Suppressor macrophage (primary cell): Measurements from ENCODE around the gene MYBPC3.

ENCODE experiments used
- DNase-seq, 4 experiments: peaks; one replicate each; pipeline ENCODE4 v3.0.0-alpha.2; 2020 to 2022

Gene MYBPC3

DNA sequence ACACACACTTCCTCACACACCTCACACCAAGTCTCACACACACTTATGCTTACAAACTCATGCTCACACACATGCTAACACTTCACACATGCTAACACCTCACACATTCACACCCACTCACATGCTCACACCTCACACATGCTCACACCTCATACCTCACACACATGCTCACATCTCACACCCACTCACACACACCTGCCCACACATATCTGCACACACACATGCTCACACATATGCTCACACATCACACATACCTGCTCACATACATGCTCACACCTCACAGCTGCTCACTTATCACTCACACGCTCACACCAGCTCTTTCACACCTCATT, 4.5 kb upstream of the MYBPC3 start:
- no peak for DNase-seq

DNA sequence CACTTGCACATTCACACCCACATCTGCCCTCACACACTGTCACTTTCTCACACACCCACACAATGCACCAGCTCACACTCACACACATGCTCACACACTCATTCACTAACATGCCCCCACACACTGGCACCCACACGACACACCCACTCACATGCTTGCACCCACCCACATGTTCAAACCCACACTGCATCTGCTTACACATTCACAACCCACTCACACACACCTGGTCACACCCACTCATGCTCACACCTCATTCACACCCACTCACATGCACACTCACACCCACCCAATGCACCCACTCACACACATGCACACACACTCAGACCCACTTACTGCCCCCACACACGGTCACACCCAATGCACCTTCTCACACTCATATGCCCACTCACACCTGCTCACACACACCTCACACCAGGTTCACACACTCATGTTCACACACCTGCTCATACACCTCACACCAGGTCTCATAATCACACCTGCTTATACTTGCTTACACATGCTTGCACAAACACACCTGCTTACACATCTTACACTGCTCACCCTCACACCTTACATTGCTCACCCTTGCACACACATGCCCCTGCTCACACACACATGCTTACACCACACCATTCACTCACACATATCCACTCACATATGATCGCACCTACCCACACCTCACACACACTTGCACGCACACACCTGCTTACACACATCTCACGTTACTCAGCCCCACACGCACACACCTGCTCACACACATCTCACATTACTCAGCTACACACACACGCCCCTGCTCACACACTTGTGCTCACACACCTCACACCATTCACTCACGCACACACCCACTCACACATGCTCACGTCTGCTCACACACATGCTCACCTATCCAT, 3.9 kb upstream of the MYBPC3 start:
- no peak for DNase-seq

DNA sequence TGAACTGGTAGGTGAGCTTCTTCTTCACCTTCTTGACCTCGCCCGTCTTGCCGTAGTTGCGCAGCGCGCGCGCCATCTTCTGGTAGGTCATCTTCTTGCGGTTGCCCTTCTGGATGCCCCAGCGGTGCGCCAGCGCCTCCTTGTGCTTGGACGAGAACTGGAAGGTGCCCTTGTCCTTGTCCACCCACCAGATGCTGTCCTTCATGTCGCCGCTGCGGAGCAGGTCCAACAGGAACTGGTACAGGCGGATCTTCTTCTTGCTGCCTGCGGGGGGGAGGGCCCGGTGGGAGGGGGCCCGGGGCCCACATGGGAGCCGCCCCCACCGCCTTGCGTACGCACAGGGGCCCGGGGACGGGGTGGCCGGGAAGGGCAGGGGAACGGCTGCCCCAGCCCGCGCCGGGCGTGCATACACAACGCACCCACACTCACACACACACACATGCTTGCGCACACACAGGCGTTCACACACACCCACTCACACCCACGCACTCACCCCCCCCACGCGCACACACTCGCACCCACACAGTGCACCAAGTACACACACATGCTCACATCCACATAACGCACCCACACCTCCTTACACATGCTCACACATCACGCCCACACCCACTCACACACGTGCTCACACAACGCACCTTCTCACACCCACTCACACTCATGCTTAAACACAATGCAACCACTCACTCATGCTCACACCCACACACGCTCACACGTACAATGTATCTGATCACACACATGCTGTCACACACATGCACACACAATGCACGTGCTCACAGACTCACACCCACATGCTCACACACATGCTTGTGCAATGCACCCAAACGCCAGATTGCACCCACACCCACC, 3.0 kb upstream of the MYBPC3 start:
- peak; percentile 47 to 74 (median 56) for DNase-seq

DNA sequence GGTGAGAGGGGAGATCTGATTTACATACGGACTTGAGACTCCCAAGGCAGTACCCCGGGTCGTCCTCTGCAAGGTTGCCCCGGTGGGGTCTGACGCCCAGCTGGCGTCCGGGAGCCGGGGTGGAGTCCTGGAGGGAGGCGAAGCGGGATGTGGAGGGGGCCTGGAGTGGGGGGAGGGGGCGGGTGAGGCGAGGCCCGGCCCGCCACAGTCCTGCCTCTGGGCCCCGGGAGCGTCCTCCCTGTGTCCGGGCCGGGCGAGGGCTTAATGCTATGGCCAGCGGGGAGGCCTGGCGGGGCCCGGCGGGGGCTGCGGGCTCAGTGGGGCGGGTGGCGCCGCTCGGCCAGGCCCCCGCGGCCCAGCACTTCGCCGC, 2.4 kb upstream of the MYBPC3 start:
- DNase-seq: no peak

DNA sequence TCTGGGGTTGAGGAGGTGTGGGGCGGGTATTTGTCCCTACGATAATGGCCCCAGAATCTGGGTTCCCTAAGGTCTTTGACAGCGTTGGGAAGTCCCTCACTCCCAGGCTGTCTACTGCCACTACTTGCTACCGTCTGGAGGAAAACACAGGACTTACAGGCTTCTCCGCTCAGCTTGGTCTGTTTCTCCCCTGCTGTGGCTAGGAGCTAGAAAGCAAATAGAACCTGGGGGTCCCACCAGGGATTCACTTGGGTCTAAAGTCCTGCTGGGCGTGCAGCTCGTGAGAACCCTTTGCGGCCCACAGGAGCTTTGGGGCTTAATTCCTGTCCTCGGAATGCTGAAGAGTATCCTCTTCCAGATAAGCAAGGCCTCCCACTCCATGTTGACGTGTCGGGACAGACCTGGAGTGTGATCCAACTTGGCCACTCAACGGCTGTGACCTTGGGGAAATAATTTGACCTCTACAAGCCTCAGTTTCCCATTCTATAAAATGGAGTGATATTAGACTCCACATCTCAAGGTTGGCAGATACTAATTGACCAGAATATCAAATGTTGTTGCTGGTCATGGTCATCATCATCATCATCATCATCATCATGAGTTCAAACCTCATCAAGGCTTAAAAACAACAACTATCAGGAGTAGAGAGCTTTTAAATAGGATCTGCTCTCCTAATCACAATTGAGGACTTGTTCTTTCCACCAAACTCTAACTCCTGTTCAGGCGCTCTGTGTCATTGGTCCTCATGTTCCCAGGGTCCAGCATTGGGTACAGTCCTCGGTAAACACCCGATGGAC, 1.7 kb upstream of the MYBPC3 start:
- DNase-seq: no peak

DNA sequence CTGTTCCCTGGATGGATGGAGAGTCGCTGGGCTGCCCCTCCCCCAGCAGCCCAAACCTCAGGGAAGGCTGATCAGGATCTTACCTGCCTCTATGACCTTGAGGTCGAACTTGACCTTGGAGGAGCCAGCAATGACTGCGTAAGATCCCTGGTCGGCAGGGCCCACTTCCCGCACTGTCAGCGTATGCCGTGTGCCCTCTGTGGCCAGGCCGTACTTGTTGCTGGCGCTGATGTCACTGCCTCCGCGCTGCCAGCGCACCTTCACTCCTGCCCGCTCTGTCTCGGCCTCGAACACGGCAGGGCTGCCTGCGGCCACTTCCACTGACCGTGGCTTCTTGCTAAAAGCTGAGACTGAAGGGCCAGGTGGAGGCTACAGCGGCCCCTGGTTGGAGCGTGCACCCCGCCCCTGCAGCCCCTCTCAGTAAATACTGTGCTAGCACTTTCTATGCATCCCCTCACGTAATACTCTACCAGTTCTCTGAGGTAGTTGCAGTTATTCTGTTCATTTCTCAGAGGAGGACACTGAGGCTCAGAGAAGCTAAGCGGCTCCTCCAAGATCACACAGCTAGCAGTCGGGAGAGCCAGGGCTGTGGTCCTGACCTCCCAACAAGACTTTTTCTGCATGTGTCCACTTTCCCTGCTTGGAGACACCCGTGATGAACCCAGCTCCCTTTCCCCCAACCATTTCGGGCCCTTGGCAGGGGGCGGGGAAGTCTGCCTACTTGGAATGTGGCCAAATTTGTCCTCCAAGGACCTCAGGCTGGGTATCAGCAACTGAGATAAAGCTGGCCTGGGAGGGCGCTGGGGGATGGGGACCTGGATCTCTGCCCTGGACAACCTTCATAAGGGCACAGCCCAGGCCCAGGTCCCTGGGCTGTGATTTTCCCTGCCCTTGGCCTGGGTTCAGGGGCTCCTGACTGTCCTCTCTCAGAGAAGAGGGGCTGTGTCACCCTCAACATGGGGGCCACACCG, 1.1 kb downstream of the MYBPC3 start:
- no peak for DNase-seq

DNA sequence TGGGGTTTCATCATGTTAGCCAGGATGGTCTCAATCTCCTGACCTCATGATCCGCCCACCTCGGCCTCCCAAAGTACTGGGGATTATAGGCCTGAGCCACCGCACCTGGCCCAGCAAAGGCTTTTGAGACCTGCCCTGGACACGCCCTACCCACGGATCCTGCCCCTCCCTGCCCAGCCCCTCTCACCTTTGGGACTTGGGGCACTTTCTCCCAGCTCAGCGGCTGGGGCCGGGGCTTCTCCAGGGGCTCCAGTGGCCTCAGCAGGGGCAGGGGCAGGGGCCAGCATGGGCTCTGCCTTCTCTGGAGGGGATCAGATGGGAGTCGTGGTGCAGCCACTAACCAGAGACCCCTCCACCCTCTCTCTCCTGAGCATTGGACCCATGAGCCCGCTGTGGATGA, 2.2 kb downstream of the MYBPC3 start:
- no peak for DNase-seq

DNA sequence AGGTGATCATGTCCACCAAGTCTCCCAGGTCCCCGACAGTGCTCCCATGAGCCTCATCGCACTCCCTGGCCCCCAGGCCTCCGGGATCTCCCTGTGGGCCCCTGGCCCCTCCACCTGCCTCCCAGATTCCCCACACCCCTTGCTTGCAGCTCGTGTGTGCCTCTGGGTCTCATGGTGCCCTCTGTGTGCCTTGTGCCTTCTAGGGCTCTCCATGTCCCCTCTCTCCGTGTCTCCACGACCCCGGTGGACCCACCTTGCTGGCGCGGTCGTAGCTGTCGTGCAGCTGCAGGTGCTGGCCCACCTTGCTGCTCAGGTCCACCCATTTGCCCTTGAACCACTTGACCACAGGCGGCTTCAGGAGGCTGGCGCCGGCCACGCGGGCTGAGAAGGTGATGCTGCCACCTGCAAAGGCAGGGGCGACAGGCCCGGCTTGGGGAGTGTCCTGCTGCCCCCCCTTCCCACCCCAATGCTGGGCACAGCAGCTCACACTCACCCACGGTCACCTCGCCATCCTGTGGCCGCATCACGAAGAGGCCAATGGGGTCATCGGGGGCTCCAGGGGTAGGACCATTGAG, 2.9 kb downstream of the MYBPC3 start:
- no peak for DNase-seq

DNA sequence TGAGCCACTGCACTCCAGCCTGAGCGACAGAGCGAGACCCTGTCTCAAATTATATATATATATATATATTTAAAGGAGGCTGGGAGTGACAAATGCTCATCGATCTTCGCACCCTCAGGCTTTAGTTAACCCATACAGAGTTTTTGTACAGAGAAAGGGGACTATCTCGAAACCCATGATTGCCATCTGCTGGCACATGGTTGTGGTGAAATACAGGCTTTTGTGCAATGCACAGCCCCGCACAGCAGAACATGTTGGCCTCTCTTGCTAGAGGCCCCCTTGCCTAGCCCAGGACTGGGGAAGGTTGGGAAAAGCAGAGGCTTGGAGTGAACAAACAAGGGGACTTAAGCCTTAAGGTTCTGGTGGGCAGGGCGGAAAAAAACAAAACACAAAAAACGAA, 3.6 kb downstream of the MYBPC3 start:
- DNase-seq: peak in 2 of 4 experiments; percentile 28 to 29

DNA sequence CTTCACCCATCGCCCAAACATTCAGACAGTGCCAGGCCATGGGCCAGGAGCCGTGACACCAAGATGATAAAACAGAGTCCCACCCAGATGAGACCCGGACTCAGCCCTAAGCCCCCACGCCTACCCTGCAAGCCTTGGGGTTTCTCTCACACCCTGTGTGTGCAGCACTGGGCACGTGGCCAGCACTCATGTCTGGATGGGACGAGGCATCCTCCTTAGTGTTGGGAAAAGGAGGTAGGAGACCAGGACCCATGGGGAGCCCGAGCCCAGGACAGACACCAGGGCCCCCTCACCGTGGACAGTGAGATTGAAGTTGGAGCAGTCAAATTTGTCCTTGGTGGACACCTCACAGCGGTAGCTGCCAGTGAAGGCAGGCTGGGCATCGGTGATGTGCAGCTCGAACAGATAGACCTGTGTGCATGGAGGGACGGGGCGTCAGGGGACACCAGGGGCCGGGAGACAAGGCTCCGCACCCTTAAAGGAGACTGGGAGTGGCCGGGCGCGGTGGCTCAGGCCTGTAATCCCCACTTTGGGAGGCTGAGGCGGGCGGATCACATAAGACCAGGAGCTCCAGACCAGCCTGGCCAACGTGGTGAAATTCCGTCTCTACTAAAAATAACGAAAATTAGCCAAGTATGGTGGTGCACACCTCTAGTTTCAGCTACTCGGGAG, 4.2 kb downstream of the MYBPC3 start:
- DNase-seq: no peak

DNA sequence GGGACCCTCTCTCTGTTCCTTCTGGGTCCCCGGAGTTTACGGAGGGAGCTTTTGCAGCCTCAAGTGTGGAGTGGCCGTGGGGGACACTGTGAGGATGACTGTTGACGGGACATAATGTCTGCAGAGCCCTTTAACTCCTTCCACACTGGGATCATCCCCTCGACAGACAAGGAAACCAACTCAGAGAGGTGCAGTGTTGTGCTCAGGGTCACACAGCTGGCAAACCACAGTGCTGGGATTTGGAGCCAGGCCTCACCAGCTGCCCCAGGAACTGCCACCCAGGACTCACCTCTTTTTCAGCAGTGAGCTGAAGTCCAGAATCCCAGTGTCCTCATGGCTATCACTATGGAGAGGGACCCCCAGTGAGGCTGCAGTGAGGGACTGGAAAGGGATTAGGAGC, 5.4 kb downstream of the MYBPC3 start:
- DNase-seq: no peak

DNA sequence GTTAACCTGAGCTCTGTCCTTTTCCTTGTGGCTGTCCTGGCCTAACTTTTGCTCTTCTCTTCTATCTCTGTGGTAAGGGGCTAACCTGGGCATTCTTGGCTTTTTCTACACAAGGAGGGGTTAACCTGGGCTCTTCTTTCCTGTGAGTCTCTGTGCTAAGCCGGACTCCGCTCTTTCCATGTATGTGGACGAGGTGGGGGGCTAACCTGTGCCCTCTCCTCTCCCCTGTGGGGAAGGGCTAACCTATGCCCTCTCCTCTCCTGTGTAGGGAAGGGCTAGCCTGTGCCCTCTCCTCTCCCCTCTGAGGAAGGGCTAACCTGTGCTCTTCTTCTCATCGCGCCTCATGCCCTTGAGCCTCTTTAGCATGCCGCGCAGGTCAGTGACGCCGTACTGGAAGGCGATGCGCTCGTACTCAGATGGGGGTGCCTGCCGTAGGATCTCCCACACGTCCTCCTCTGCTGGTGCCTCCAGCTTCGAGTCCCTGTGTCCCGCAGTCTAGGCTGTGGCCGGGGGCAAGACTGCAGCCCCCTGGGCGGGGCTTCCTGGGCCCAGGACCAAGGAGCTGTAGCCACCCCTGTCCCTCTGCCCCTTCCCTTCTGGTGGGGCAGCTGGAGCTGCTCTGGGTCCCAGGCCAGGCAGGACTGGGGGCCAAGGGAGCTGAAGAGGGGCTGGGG, 6.5 kb downstream of the MYBPC3 start:
- DNase-seq: no peak

DNA sequence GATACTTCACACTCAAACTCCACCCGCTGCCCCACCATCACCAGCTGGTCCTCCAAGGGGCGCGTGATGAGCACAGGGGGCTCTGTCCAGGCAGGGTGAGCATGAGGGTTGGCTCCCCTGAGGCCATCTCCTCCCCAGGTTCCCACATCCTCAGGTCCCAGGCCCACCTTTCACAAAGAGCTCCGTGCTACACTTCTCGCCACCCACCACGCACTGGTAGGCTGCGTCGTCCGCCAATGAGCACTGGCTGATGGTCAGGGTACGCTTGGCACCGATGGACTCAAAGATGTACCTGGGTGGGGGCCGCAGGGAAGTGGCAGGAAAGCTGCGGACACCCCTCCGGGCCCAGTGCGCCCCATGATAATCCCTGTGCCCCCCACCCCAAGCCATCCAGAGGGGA, 9.6 kb downstream of the MYBPC3 start:
- DNase-seq: no peak

DNA sequence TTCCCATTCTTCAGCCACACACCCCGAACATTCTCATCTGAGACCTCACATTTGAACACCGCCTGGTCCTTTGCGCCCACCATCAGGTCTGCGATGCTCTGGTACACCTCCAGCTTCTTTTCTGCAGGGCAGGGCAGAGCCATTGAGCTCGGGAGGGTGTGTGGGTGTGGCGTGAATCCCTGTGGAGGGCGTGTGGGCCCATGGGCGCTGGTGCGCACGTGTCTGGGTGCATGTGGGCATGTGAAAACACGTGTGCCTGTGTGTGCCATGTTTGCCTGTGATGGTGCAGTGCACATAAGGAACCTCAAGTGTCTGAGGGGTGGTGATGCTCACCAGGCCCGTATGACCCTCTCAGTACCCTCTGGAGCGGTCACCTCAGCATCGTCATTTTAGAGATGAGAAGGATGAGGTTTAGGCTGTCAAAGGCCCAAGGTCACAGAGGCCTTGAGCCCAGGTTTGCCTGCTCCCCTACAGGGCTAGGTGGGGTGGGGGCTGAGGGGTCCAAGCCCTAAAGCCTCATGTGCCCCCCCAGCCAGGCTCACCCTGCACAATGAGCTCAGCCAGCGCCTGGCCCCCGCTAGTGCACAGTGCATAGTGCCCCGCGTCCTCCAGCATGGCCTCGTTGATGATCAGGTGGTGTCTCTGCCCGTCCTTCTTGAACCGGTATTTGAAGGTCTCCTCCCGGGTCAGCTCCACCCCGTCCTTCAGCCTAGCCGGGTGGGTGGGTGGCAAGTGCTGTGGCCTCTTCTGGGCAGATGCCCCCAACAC, 10.3 kb downstream of the MYBPC3 start:
- no peak for DNase-seq

DNA sequence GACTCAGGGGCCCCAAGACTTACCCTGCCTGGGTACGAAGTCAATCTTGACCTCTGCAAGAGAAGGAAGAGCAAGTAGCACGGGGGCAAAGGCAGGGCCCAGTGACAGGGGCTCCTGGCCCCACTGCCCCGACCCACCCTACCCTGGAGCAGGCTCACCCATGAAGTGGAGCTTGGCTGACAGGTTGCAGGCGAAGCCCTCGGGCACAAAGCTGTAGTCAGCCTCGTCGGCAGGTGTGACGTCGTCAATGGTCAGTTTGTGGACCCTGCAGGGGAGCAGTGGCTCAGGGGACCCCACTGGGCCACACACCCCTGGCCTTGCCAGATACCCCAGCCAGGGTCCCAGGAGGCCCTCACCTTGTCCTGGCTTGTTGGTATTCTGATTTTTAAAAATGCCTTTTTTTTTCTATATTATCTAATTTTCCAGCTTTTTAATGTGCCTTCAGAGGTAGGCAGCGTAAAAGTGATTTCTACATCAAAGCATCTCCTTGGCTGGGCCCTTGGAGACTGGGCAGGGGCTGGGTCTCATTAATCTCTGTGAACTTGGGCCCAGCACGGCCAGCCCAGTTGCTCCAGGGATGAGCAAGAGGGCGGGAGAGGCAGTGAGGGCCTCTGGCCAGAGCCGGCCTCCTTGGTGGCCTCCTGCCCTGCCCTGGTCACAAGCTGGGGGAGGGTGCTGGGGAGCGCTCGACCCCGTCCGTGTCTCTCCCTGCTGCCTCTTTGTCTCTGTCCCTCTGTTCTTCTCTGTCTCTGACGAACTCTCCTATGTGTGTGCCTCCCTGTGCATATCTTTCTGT, 11.3 kb downstream of the MYBPC3 start:
- no peak for DNase-seq

DNA sequence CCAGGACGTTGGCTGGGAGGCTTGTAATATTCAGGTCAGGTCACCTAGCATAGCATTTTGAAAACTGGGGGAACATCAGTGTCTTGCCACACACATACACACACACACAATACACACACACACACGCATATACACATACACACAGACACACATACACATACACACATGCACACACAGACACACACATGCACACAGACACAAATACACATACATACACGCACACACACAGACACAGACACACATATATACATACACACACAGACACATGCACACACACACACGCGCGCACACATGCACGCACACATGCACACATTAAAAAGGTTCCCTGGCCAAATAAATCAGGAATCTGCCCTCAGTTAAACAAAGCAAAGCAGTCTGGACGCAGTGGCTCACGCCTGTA, 12.5 kb downstream of the MYBPC3 start:
- DNase-seq: no peak

DNA sequence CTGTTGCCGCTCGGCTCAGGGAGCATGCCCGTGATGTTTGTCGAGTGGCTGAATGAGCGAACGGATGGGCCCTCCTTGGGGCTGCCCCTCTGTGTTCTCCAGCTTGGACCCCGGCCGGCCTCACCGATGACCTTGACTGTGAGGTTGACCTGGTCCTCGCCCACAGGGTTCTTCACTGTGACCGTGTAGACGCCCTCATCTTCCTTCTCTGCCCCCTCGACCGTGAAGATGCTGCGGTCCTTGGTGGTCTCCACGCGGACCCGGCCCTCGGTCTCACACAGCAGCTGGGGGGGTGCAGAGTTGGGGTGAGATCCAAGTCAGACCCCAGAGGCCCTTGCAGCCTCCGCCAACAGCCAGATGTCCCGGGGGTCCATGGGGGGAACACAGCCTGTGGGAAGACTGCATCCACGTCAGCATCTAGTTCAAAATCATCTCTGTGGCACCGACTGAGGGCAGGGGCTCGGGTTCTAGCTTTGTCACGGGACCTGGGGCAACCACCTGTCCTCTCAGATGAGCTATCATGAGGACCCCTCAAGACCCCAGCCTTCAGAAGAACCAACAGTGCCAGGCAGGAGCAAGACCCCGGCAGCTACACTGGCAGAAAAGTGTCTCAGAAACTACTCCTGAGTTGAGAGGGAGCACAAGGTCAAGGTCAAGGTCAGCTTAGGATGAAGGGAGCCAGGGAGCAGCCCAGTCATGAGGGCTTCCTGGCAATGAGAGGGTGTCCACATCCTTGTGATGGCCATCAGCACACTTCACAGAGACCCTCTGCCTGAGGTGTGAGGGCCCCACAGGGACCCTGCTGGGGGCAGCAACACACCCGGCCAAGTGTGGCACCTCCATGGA, 13.9 kb downstream of the MYBPC3 start:
- no peak for DNase-seq
